H1 (cell line): ENCODE data around the gene NTN5. TPM values are rescaled to one million over a fixed set of nuclear protein-coding genes. Genes with fewer than 3 reads are reported as not detected.
A peak's percentile ranks its signal among the peaks of the same experiment; 100 is the strongest.

Experiments
- CTCF ChIA-PET: fragments of 300-600 bp; sonication (Branson Sonifier 250); formaldehyde crosslinking; loops from one replicate; lab custom pipeline; 2021; ENCODE audit not compliant: partially characterized antibody; lab: Charles Lee
- POLR2A ChIA-PET: fragments of 300-600 bp; sonication (Branson Sonifier 250); formaldehyde crosslinking; loops from one replicate; lab custom pipeline; 2021; ENCODE audit warnings: inconsistent platforms; ENCODE audit not compliant: partially characterized antibody; lab: Charles Lee
- DNase-seq, 2 experiments: peaks; one replicate each; pipeline versions ENCODE4 v3.0.0 to v3.0.0-alpha.2; 2010 to 2022; ENCODE audit warnings: low spot score in 2 of 2, low read depth in 1 of 2, mixed read lengths in 1 of 2
- FAIRE-seq: peaks from 2 replicates; lab custom pipeline; 2011; peaks lifted over from hg19 to GRCh38; lab: Jason Lieb, UNC
- H2AFZ ChIP-seq: 2 replicates; pipeline ENCODE4 v1.8.1; 2012; ENCODE audit warnings: low read length, inconsistent platforms
- H2AK5ac ChIP-seq: 2 replicates; pipeline ENCODE4 v1.6.1; 2013; ENCODE audit warnings: low read depth, low read length
- H2BK120ac ChIP-seq: replicated peaks from 2 replicates; pipeline ENCODE3; 2013; ENCODE audit warnings: low read depth, low read length, inconsistent platforms
- H2BK12ac ChIP-seq: 2 replicates; pipeline ENCODE4 v1.6.1; 2013; ENCODE audit warnings: low read depth, low read length
- H2BK15ac ChIP-seq: 2 replicates; pipeline ENCODE4 v1.6.1; 2013; ENCODE audit warnings: low read length
- H2BK20ac ChIP-seq: 2 replicates; pipeline ENCODE4 v1.6.1; 2013; ENCODE audit warnings: low read length
- H2BK5ac ChIP-seq: 2 replicates; pipeline ENCODE4 v1.6.1; 2013; ENCODE audit warnings: low read depth, low read length
- H3K14ac ChIP-seq: 2 replicates; pipeline ENCODE4 v1.6.1; 2013; ENCODE audit warnings: inconsistent platforms; ENCODE audit not compliant: insufficient read length
- H3K18ac ChIP-seq: 2 replicates; pipeline ENCODE4 v1.6.1; 2013; ENCODE audit warnings: low read length; ENCODE audit errors: extremely low read depth
- H3K23ac ChIP-seq: 2 replicates; pipeline ENCODE4 v1.6.1; 2013; ENCODE audit warnings: inconsistent platforms; ENCODE audit not compliant: insufficient read length
- H3K23me2 ChIP-seq: 2 replicates; pipeline ENCODE4 v1.6.1; 2013; ENCODE audit warnings: low read depth, low read length
- H3K27ac ChIP-seq: 2 replicates; pipeline ENCODE4 v1.6.1; 2011; ENCODE audit warnings: low read depth, low read length, inconsistent platforms
- H3K27me3 ChIP-seq, 4 experiments: replicated peaks in 1 of 4; 1 replicate in 1 of 4; 2 replicates in 3 of 4; pipeline versions ENCODE4 v1.6.1 to v1.8.1; 2011 to 2013; ENCODE audit warnings: low read length in 3 of 4, mild to moderate bottlenecking in 3 of 4, inconsistent platforms in 2 of 4, mixed read lengths in 2 of 4, moderate library complexity in 1 of 4; ENCODE audit not compliant: control insufficient read depth in 3 of 4, insufficient read depth in 3 of 4; ENCODE audit errors: extremely low read depth in 1 of 4
- H3K36me3 ChIP-seq, 4 experiments: 2 replicates each; pipeline versions ENCODE4 v1.6.1 to v1.8.1; 2011 to 2013; ENCODE audit warnings: mild to moderate bottlenecking in 4 of 4, low read length in 3 of 4, moderate library complexity in 2 of 4, control low read depth in 1 of 4, inconsistent platforms in 1 of 4; ENCODE audit not compliant: insufficient read depth in 4 of 4, control insufficient read depth in 2 of 4
- H3K4ac ChIP-seq: replicated peaks from 2 replicates; pipeline ENCODE3; 2013; ENCODE audit warnings: low read length, low read depth, mixed read lengths, inconsistent platforms; ENCODE audit not compliant: insufficient read length
- H3K4me1 ChIP-seq, 4 experiments: replicated peaks in 1 of 4; 1 replicate in 1 of 4; 2 replicates in 3 of 4; pipeline versions ENCODE4 v1.6.1 to v1.8.1; 2011 to 2013; ENCODE audit warnings: low read length in 3 of 4, inconsistent platforms in 2 of 4, mixed read lengths in 1 of 4; ENCODE audit not compliant: insufficient read depth in 4 of 4, control insufficient read depth in 3 of 4
- H3K4me2 ChIP-seq, 2 experiments: 2 replicates each; pipeline versions ENCODE4 v1.6.1 to v1.8.1; 2011 to 2013; ENCODE audit warnings: low read depth in 2 of 2, low read length in 2 of 2, control low read depth in 1 of 2, inconsistent platforms in 1 of 2, mild to moderate bottlenecking in 1 of 2; ENCODE audit not compliant: insufficient read depth in 1 of 2
- H3K4me3 ChIP-seq, 4 experiments: fragments of 200-600, 300-600 bp in 1 of 4; sonication (generic), shearing (Covaris generic), sonication (Bioruptor Twin) in 1 of 4; 2 replicates each; pipeline versions ENCODE4 v1.5.1 to v1.8.1; 2011 to 2016; ENCODE audit warnings: low read length in 4 of 4, low read depth in 3 of 4, control low read depth in 2 of 4, inconsistent platforms in 2 of 4, mild to moderate bottlenecking in 2 of 4, mixed read lengths in 1 of 4, moderate library complexity in 1 of 4; ENCODE audit not compliant: insufficient read depth in 2 of 4; ENCODE audit errors: extremely low read depth in 1 of 4
- H3K56ac ChIP-seq: replicated peaks from 2 replicates; pipeline ENCODE3; 2013; ENCODE audit warnings: low read depth, mild to moderate bottlenecking, mixed read lengths, low read length, inconsistent platforms; ENCODE audit not compliant: insufficient read length
- H3K79me1 ChIP-seq: 2 replicates; pipeline ENCODE4 v1.6.1; 2013; ENCODE audit warnings: low read depth, low read length, control low read depth
- H3K79me2 ChIP-seq, 2 experiments: 2 replicates each; pipeline versions ENCODE4 v1.6.1 to v1.8.1; 2012 to 2013; ENCODE audit warnings: low read length in 2 of 2, mild to moderate bottlenecking in 2 of 2, inconsistent platforms in 1 of 2; ENCODE audit not compliant: insufficient read depth in 2 of 2, control insufficient read depth in 1 of 2
- H3K9ac ChIP-seq, 4 experiments: replicated peaks in 1 of 4; 1 replicate in 1 of 4; 2 replicates in 3 of 4; pipeline versions ENCODE4 v1.6.1 to v1.8.1; 2011 to 2013; ENCODE audit warnings: low read depth in 3 of 4, low read length in 3 of 4, control low read depth in 2 of 4, mild to moderate bottlenecking in 2 of 4, moderate library complexity in 2 of 4, inconsistent platforms in 1 of 4; ENCODE audit errors: extremely low read depth in 1 of 4
- H3K9me3 ChIP-seq, 2 experiments: 2 replicates each; pipeline versions ENCODE4 v1.6.1 to v1.8.1; 2012 to 2013; ENCODE audit warnings: mild to moderate bottlenecking in 2 of 2, moderate library complexity in 2 of 2, control low read depth in 1 of 2, inconsistent platforms in 1 of 2, low read depth in 1 of 2, low read length in 1 of 2, mixed read lengths in 1 of 2; ENCODE audit not compliant: insufficient read depth in 2 of 2
- H4K20me1 ChIP-seq, 2 experiments: replicated peaks in 1 of 2; 2 replicates each; pipeline versions ENCODE3 to v1.8.1; 2011 to 2013; ENCODE audit warnings: inconsistent platforms in 2 of 2, low read length in 2 of 2, mild to moderate bottlenecking in 1 of 2; ENCODE audit not compliant: insufficient read depth in 2 of 2, control insufficient read depth in 1 of 2
- H4K5ac ChIP-seq: 2 replicates; pipeline ENCODE4 v1.6.1; 2013; ENCODE audit warnings: low read length, low read depth, mixed read lengths, inconsistent platforms; ENCODE audit not compliant: insufficient read length
- H4K8ac ChIP-seq: 2 replicates; pipeline ENCODE4 v1.8.0; 2013; ENCODE audit warnings: mild to moderate bottlenecking, moderate library complexity, low read length, inconsistent platforms; ENCODE audit not compliant: insufficient read depth; ENCODE audit errors: extremely low read depth
- H4K91ac ChIP-seq: replicated peaks from 2 replicates; pipeline ENCODE3; 2013; ENCODE audit warnings: low read length, mixed read lengths, inconsistent platforms; ENCODE audit not compliant: insufficient read length
- ASH2L ChIP-seq: fragments of 200-600, 300-600 bp; sonication (generic); IDR thresholded peaks from one replicate; pipeline ENCODE4 v1.7.1; 2017; ENCODE audit warnings: low read length
- EP300 ChIP-seq, 2 experiments: IDR thresholded peaks; 1 replicate in 1 of 2; 2 replicates in 1 of 2; pipeline ENCODE4 v1.6.1; 2011 to 2012; ENCODE audit warnings: low read depth in 2 of 2, low read length in 2 of 2, mild to moderate bottlenecking in 2 of 2, borderline replicate concordance in 1 of 2, inconsistent platforms in 1 of 2, moderate library complexity in 1 of 2
- HDAC6 ChIP-seq: IDR thresholded peaks from one replicate; pipeline ENCODE4 v1.7.1; 2012; ENCODE audit warnings: low read depth, mild to moderate bottlenecking, inconsistent platforms, low read length, moderate library complexity
- JUN ChIP-seq: IDR thresholded peaks from 2 replicates; pipeline ENCODE4 v1.6.1; 2011; ENCODE audit warnings: low read depth, mild to moderate bottlenecking, improper control_type of control experiment, low read length
- KDM4A ChIP-seq: IDR thresholded peaks from one replicate; pipeline ENCODE4 v1.7.1; 2012; ENCODE audit warnings: low read depth, mild to moderate bottlenecking, moderate library complexity, low read length, inconsistent platforms; ENCODE audit not compliant: severe bottlenecking
- MAX ChIP-seq: IDR thresholded peaks from 2 replicates; pipeline ENCODE4 v1.6.1; 2012; ENCODE audit warnings: inconsistent platforms
- NRF1 ChIP-seq: IDR thresholded peaks from 2 replicates; pipeline ENCODE4 v1.6.1; 2011; ENCODE audit warnings: mild to moderate bottlenecking, low read depth, low read length, improper control_type of control experiment
- RNF2 ChIP-seq: fragments of 200-900, 300-1000 bp; sonication (generic); IDR thresholded peaks from 2 replicates; pipeline ENCODE4 v1.7.1; 2016; ENCODE audit warnings: borderline replicate concordance, low read depth, mild to moderate bottlenecking, antibody characterized with exemption, low read length; ENCODE audit not compliant: poor library complexity, severe bottlenecking; ENCODE audit errors: missing control alignments
- SAP30 ChIP-seq: fragments of 300-600 bp; sonication (generic); IDR thresholded peaks from 2 replicates; pipeline ENCODE4 v1.7.1; 2012; ENCODE audit warnings: low read length, moderate library complexity, mild to moderate bottlenecking, inconsistent platforms; ENCODE audit not compliant: insufficient read depth, insufficient replicate concordance
- TBP ChIP-seq: IDR thresholded peaks from 2 replicates; pipeline ENCODE4 v1.6.1; 2011; ENCODE audit warnings: low read depth, low read length, improper control_type of control experiment
- WGBS, 2 experiments: shearing (Covaris generic) in 1 of 2; methylation state at CpG; one replicate each; pipeline versions ENCODE4 v1.1.6 to v1.1.7; 2013 to 2015; ENCODE audit warnings: low lambda C conversion rate in 2 of 2, mixed read lengths in 2 of 2, inconsistent platforms in 1 of 2, low coverage in 1 of 2, missing lambda C conversion rate in 1 of 2; ENCODE audit not compliant: insufficient replicate concordance in 2 of 2, insufficient coverage in 1 of 2, insufficient read length in 1 of 2; ENCODE audit errors: extremely low coverage in 1 of 2, missing lambda C conversion rate in 1 of 2; 5-methylcytosine and 5-hydroxymethylcytosine counted together
- polyA plus RNA-seq, 7 experiments: library from polyadenylated mRNA; depleted of rRNA in 3 of 7; stranded (reverse) in 5 of 7; unstranded in 2 of 7; fragments of >200 nt in 5 of 7; fragments of 200-250 nt in 2 of 7; gene quantifications; 1 replicate in 5 of 7; 2 replicates in 1 of 7; 4 replicates in 1 of 7; pipeline versions ENCODE4 v1.2.1 to v1.2.3, GENCODE V29; 2011 to 2013; ENCODE audit warnings: missing spikeins in 2 of 7, mixed read lengths in 2 of 7
- total RNA-seq: library from RNA; stranded (reverse); fragmentation: NEBNext Ultra II Directional; extraction: Animal tissue kit (Norgen Biotek cat#: 25700); gene quantifications from 2 replicates; pipeline ENCODE4 v1.2.1, GENCODE V29; 2021

NTN5 gene
- total and polyA plus RNA-seq, 2 of the 8 experiments (the other 6 are each of a cell fraction or from before 2014, with no cell fraction given), result 0.47 to 0.85 TPM

- H3K9me3 ChIP-seq, result no peaks in the 10 kb centered on the region
- peak overlapping the region; percentile 97 for H4K91ac ChIP-seq
- 2% methylated on average over 32 of the region's 34 CpGs; no CpG with 5 or more reads in 1 of the 2 experiments for WGBS, 2 experiments
- H2BK12ac ChIP-seq, result peak overlapping the region; percentile 82; the same call in 1 of the 2 replicates
- no peaks in the 10 kb centered on the region for H3K36me3 ChIP-seq
- no peaks in the 10 kb centered on the region for H3K27me3 ChIP-seq
- H4K20me1 ChIP-seq, result no peaks in the 10 kb centered on the region
- H2BK15ac ChIP-seq, result 0 out of 2 replicates have a peak overlapping the region, but pooled peaks have one; percentile 95
- peaks cover 0 to 5% (median 1%) of the 10 kb centered on the region in 4 experiments; a peak in 4 of 7 replicates for H3K4me1 ChIP-seq
- H3K79me2 ChIP-seq, result no peaks in the 10 kb centered on the region
- ChIA-PET POLR2A (interaction anchor here (0.6 to 3.5 kb wide), 35 partner anchors 9 to 161 kb away, joined by 3 to 59 read pairs (median 5); partner anchors contain the start of genes CA11, IZUMO1, MAMSTR and RASIP1), CTCF (interaction anchor here (0.7 to 9.4 kb wide), 13 partner anchors 13 to 146 kb away, joined by 3 to 59 read pairs (median 5); partner anchors contain the start of genes CA11, HSD17B14 and NTN5)
- peak in 1 of 2 experiments; percentile 81 for DNase-seq
- H2BK5ac ChIP-seq, result peak overlapping the region; percentile 97; the same call in 1 of the 2 replicates
- H3K4me2 ChIP-seq, result peak overlapping the region; percentile 97 to 98
- H3K4ac ChIP-seq, result peak overlapping the region; percentile 46
- peak overlapping the region; percentile 61 for H2BK120ac ChIP-seq
- H2AK5ac ChIP-seq, result no peak overlapping the region
- peak overlapping the region; percentile 55; the same call in 1 of the 2 replicates for H2AFZ ChIP-seq
- H3K27ac ChIP-seq, result peak overlapping the region; percentile 6; the same call in 1 of the 2 replicates
- peak overlapping the region; percentile 45 for H4K8ac ChIP-seq
- no peak overlapping the region for H3K23ac ChIP-seq
- no peak overlapping the region for H3K14ac ChIP-seq
- peak overlapping the region; percentile 84 for H4K5ac ChIP-seq
- peak overlapping the region in 3 of 4 experiments; percentile 31 to 47 (median 46); a peak in 5 of 7 replicates for H3K9ac ChIP-seq
- FAIRE-seq, result no peak
- H3K4me3 ChIP-seq, result peak overlapping the region; percentile 55 to 94 (median 91)
- peak overlapping the region; percentile 99 for H3K18ac ChIP-seq
- peaks cover 8% of the 10 kb centered on the region; the same call in 1 of the 2 replicates for H3K23me2 ChIP-seq
- peaks cover 2% of the 10 kb centered on the region; the same call in 1 of the 2 replicates for H3K79me1 ChIP-seq
- H2BK20ac ChIP-seq, result no peak overlapping the region
- H3K56ac ChIP-seq, result peak overlapping the region; percentile 60
- peak; percentile 48 for TF ChIP-seq SAP30
- TF ChIP-seq MAX, result peak; percentile 31; the same call in 1 of the 2 replicates
- peak; percentile 23 for TF ChIP-seq RNF2
- TF ChIP-seq JUN, result no peak
- TF ChIP-seq ASH2L, result peak; percentile 92
- TF ChIP-seq EP300 (IDR thresholded peaks at IDR 0.05; ENCODE audit: borderline replicate concordance in 1 of 2, low read depth in 2 of 2, low read length in 2 of 2), result no peak
- TF ChIP-seq HDAC6, result no peak
- TF ChIP-seq TBP, result no peak
- TF ChIP-seq NRF1, result no peak
- peak; percentile 91 for TF ChIP-seq KDM4A
These were observed 23.7 kb upstream of the NTN5 start for GRCh38 chr19:48696353-48697010.
